Endodermal cell (in vitro differentiated cells): ENCODE data around the gene WDTC1. TPM values are rescaled to one million over a fixed set of nuclear protein-coding genes. Genes with fewer than 3 reads are reported as not detected.
A peak's percentile ranks its signal among the peaks of the same experiment; 100 is the strongest.

Experiments used
- DNase-seq: peaks from one replicate; pipeline ENCODE4 v3.0.0-alpha.2; 2017
- H3K27ac ChIP-seq: 2 replicates; pipeline ENCODE4 v1.5.1; 2013; ENCODE audit warnings: mild to moderate bottlenecking, low read depth, low read length, moderate library complexity
- H3K27me3 ChIP-seq: 2 replicates; pipeline ENCODE4 v1.6.1; 2013; ENCODE audit warnings: mild to moderate bottlenecking, low read length, moderate library complexity; ENCODE audit not compliant: insufficient read depth, control insufficient read depth, poor library complexity, severe bottlenecking
- H3K36me3 ChIP-seq: 2 replicates; pipeline ENCODE4 v1.7.0; 2013; ENCODE audit warnings: mild to moderate bottlenecking, low read length, moderate library complexity; ENCODE audit not compliant: control insufficient read depth, insufficient read depth
- H3K4me1 ChIP-seq: one replicate; pipeline ENCODE4 v1.7.0; 2013; ENCODE audit warnings: low read length; ENCODE audit not compliant: control insufficient read depth, insufficient read depth
- H3K4me3 ChIP-seq: 2 replicates; pipeline ENCODE4 v1.5.1; 2013; ENCODE audit warnings: mild to moderate bottlenecking, low read length, moderate library complexity
- H3K9ac ChIP-seq: 2 replicates; pipeline ENCODE4 v1.6.1; 2013; ENCODE audit warnings: mild to moderate bottlenecking, low read length, moderate library complexity; ENCODE audit not compliant: poor library complexity, severe bottlenecking; ENCODE audit errors: extremely low read depth
- H3K9me3 ChIP-seq: 2 replicates; pipeline ENCODE4 v1.6.1; 2013; ENCODE audit warnings: mild to moderate bottlenecking, low read length, moderate library complexity; ENCODE audit not compliant: control insufficient read depth
- H3K27ac Mint-ChIP-seq: 2 replicates; pipeline ENCODE4 v1.8.0; 2020; ENCODE audit warnings: mixed read lengths
- H3K27me3 Mint-ChIP-seq: 2 replicates; pipeline ENCODE4 v1.8.0; 2021; ENCODE audit warnings: mild to moderate bottlenecking, mixed read lengths; ENCODE audit not compliant: insufficient read depth
- H3K36me3 Mint-ChIP-seq: 2 replicates; pipeline ENCODE4 v1.8.0; 2020; ENCODE audit warnings: low read depth, mixed read lengths
- H3K4me1 Mint-ChIP-seq: 2 replicates; pipeline ENCODE4 v1.8.0; 2020; ENCODE audit warnings: mixed read lengths
- H3K4me3 Mint-ChIP-seq: 2 replicates; pipeline ENCODE4 v1.8.0; 2020; ENCODE audit warnings: mild to moderate bottlenecking, moderate library complexity, mixed read lengths
- H3K9me3 Mint-ChIP-seq: 2 replicates; pipeline ENCODE4 v1.8.0; 2020; ENCODE audit warnings: mild to moderate bottlenecking, mixed read lengths
- WGBS, 2 experiments: methylation state at CpG; one replicate each; pipeline versions ENCODE4 v1.1.5 to v1.1.7; 2013; ENCODE audit warnings: missing lambda C conversion rate in 2 of 2, mixed read lengths in 1 of 2; ENCODE audit not compliant: insufficient coverage in 1 of 2, insufficient read length in 1 of 2; 5-methylcytosine and 5-hydroxymethylcytosine counted together
- total RNA-seq, 2 donors: library from RNA; stranded (reverse); fragmentation: NEBNext Ultra II Directional in 1 of 2; extraction: Animal tissue kit (Norgen Biotek cat#: 25700) in 1 of 2; gene quantifications; 2 replicates in 1 of 2; 3 replicates in 1 of 2; pipeline ENCODE4 v1.2.1, GENCODE V29; 2021
- TF ChIP-seq, protein P1 (sequence below): fragments of 200-600 bp; sonication (generic); conservative IDR thresholded peaks from 2 replicates; pipeline ENCODE4 v1.5.0; 2021; ENCODE audit warnings: antibody characterized with exemption, mild to moderate bottlenecking

Gene WDTC1
- total RNA-seq, 2 donors from 2014 or later = 34.7 to 41.9 TPM

GRCh38 chr1:27343639-27344025 lies 109.2 kb downstream of the WDTC1 start:
- Mint-ChIP-seq H3K27me3 (no peaks in the 10 kb centered on the region), H3K4me1 (peaks cover 27% of the 10 kb centered on the region), H3K36me3 (peaks cover 4% of the 10 kb centered on the region), H3K27ac (no peak overlapping the region), H3K9me3 (no peaks in the 10 kb centered on the region), H3K4me3 (no peak overlapping the region)
- Histone ChIP-seq H3K27me3 (no peaks in the 10 kb centered on the region), H3K9me3 (no peaks in the 10 kb centered on the region), H3K9ac (no peak overlapping the region), H3K27ac (no peak overlapping the region), H3K4me3 (no peak overlapping the region), H3K36me3 (no peaks in the 10 kb centered on the region), H3K4me1 (no peaks in the 10 kb centered on the region)
- TF ChIP-seq, protein P1, sequence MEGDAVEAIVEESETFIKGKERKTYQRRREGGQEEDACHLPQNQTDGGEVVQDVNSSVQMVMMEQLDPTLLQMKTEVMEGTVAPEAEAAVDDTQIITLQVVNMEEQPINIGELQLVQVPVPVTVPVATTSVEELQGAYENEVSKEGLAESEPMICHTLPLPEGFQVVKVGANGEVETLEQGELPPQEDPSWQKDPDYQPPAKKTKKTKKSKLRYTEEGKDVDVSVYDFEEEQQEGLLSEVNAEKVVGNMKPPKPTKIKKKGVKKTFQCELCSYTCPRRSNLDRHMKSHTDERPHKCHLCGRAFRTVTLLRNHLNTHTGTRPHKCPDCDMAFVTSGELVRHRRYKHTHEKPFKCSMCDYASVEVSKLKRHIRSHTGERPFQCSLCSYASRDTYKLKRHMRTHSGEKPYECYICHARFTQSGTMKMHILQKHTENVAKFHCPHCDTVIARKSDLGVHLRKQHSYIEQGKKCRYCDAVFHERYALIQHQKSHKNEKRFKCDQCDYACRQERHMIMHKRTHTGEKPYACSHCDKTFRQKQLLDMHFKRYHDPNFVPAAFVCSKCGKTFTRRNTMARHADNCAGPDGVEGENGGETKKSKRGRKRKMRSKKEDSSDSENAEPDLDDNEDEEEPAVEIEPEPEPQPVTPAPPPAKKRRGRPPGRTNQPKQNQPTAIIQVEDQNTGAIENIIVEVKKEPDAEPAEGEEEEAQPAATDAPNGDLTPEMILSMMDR = no peak
- WGBS, 2 experiments = 86 to 88% methylated on average over 3 to 5 of the region's 5 CpGs
- DNase-seq = peak; percentile 33

GRCh38 chr1:27345272-27345671 lies 110.8 kb downstream of the WDTC1 start:
- H3K27ac Mint-ChIP-seq = no peak overlapping the region
- 90 to 93% methylated on average over 10 to 12 of the region's 12 CpGs for WGBS, 2 experiments
- Histone ChIP-seq H3K27me3 (peaks cover 8% of the 10 kb centered on the region), H3K36me3 (no peaks in the 10 kb centered on the region), H3K27ac (no peak overlapping the region), H3K9ac (no peak overlapping the region), H3K9me3 (no peaks in the 10 kb centered on the region), H3K4me3 (no peak overlapping the region), H3K4me1 (no peaks in the 10 kb centered on the region)
- TF ChIP-seq, protein P1 = no peak
- peak; percentile 36 for DNase-seq
- peaks cover 3% of the 10 kb centered on the region for H3K27me3 Mint-ChIP-seq
- peaks cover 1% of the 10 kb centered on the region for H3K9me3 Mint-ChIP-seq
- peaks cover 19% of the 10 kb centered on the region for H3K4me1 Mint-ChIP-seq
- peaks cover 4% of the 10 kb centered on the region for H3K36me3 Mint-ChIP-seq
- H3K4me3 Mint-ChIP-seq = no peak overlapping the region

DNA sequence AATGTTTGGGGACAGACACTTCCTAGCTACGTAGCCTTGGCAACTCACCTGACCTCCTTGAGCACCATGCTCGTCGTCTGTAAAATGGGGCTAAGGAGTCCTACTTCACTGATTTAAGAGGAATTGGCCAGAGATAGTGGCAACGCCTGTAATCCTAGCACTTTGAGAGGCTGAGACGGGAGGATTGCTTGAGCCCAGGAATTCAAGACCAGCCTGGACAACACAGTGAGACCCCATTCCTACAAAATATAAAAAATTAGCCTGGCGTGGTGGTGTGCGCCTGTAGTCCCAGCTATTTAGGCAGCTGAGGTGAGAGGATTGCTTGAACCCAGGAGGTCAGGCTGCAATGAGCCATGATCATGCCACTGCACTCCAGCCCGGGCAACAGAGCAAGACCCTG lies 111.9 kb downstream of the WDTC1 start:
- Histone ChIP-seq H3K36me3 (no peaks in the 10 kb centered on the region), H3K4me3 (no peak overlapping the region), H3K27me3 (peaks cover 16% of the 10 kb centered on the region), H3K27ac (no peak overlapping the region), H3K9ac (no peak overlapping the region), H3K9me3 (no peaks in the 10 kb centered on the region), H3K4me1 (no peaks in the 10 kb centered on the region)
- 94 to 96% methylated on average over 7 of the region's 8 CpGs for WGBS, 2 experiments
- Mint-ChIP-seq H3K27me3 (peaks cover 11% of the 10 kb centered on the region), H3K4me3 (no peak overlapping the region), H3K27ac (no peak overlapping the region), H3K4me1 (peaks cover 13% of the 10 kb centered on the region), H3K9me3 (peaks cover 5% of the 10 kb centered on the region), H3K36me3 (peaks cover 4% of the 10 kb centered on the region)
- no peak for DNase-seq
- TF ChIP-seq, protein P1 = no peak
